K562 (cell line): ENCODE results near the gene G2E3. TPM values are rescaled to one million over a fixed set of nuclear protein-coding genes. Genes with fewer than 3 reads are reported as not detected.

ENCODE experiments used
- CHD2 ChIP-seq: IDR thresholded peaks from 2 replicates; pipeline ENCODE4 v1.6.1; 2011; ENCODE audit warnings: low read depth, low read length
- FOXK2 ChIP-seq, 2 experiments: fragments of 450-650 bp; IDR thresholded peaks in 1 of 2; conservative IDR thresholded peaks in 1 of 2; 2 replicates each; pipeline ENCODE4 v1.6.1; 2016; ENCODE audit warnings: low read depth in 2 of 2, mild to moderate bottlenecking in 1 of 2
- GABPA ChIP-seq: fragments of 200-800 bp; sonication (Bioruptor generic); conservative IDR thresholded peaks from 2 replicates; pipeline ENCODE4 v1.6.1; 2016; ENCODE audit warnings: low read depth, missing genetic modification characterization, missing compliant biosample characterization
- NFRKB ChIP-seq: fragments of 450-650 bp; IDR thresholded peaks from 2 replicates; pipeline ENCODE4 v1.6.1; 2016; ENCODE audit warnings: low read depth
- ZNF311 ChIP-seq: fragments of 250-450 bp; sonication (Bioruptor Pico); IDR thresholded peaks from 2 replicates; pipeline ENCODE4 v1.4.0; 2020; ENCODE audit warnings: mild to moderate bottlenecking, moderate library complexity
- ZNF76 ChIP-seq: fragments of 250-450 bp; sonication (Bioruptor Pico); IDR thresholded peaks from 2 replicates; pipeline ENCODE4 v1.4.0; 2020; ENCODE audit warnings: mild to moderate bottlenecking, moderate library complexity, borderline replicate concordance
- polyA plus RNA-seq, 8 experiments: library from polyadenylated mRNA; depleted of rRNA in 4 of 8; stranded (reverse) in 5 of 8; unstranded in 3 of 8; fragments of >200 nt; fragmentation: Nextera tagmentation in 2 of 8; fragmentation: Illumina TruSeq in 1 of 8; extraction: Ambion mirVana in 2 of 8; extraction: Trizol in 1 of 8; gene quantifications; 2 replicates each; pipeline versions ENCODE4 v1.2.1 to v1.2.3, GENCODE V29; 2011 to 2014; ENCODE audit warnings: inconsistent platforms in 1 of 8, missing spikeins in 1 of 8
- total RNA-seq, 7 experiments: library from RNA; depleted of rRNA in 6 of 7; stranded (reverse); fragments of >200 nt in 6 of 7; fragmentation: Illumina TruSeq in 2 of 7; extraction: Trizol in 2 of 7; gene quantifications; 2 replicates each; pipeline versions ENCODE4 v1.2.1 to v1.2.3, GENCODE V29; 2011 to 2021; ENCODE audit warnings: low replicate concordance in 1 of 7
- TF ChIP-seq, protein P1 (sequence below), 3 experiments: fragments of 200-800 bp in 1 of 3; sonication (Bioruptor generic) in 1 of 3; sonication (generic) in 1 of 3; formaldehyde crosslinking in 1 of 3; IDR thresholded peaks; 2 replicates each; pipeline versions ENCODE4 v1.6.1 to v1.8.0; 2016 to 2022; ENCODE audit warnings: mild to moderate bottlenecking in 2 of 3, missing compliant biosample characterization in 2 of 3, missing genetic modification characterization in 2 of 3, missing genetic modification reagents in 1 of 3
- TF ChIP-seq, protein P2 (sequence below), 2 experiments: fragments of 200-800 bp in 1 of 2; sonication (Bioruptor generic) in 1 of 2; sonication (generic) in 1 of 2; formaldehyde crosslinking in 1 of 2; IDR thresholded peaks in 1 of 2; conservative IDR thresholded peaks in 1 of 2; 2 replicates each; pipeline versions ENCODE4 v1.5.0 to v1.6.1; 2016 to 2020; ENCODE audit warnings: missing compliant biosample characterization in 1 of 2, missing genetic modification characterization in 1 of 2, missing genetic modification reagents in 1 of 2
- TF ChIP-seq, protein P3 (sequence below): fragments of 200-600 bp; sonication (generic); IDR thresholded peaks from one replicate; pipeline ENCODE4 v1.6.1; 2012; ENCODE audit warnings: mild to moderate bottlenecking, low read depth, low read length, inconsistent platforms

G2E3 gene
- total and polyA plus RNA-seq, 9 of the 15 experiments (the other 6 are each of a cell fraction or from before 2014, with no cell fraction given) = 9.8 to 53.5 (median 24.7) TPM

DNA sequence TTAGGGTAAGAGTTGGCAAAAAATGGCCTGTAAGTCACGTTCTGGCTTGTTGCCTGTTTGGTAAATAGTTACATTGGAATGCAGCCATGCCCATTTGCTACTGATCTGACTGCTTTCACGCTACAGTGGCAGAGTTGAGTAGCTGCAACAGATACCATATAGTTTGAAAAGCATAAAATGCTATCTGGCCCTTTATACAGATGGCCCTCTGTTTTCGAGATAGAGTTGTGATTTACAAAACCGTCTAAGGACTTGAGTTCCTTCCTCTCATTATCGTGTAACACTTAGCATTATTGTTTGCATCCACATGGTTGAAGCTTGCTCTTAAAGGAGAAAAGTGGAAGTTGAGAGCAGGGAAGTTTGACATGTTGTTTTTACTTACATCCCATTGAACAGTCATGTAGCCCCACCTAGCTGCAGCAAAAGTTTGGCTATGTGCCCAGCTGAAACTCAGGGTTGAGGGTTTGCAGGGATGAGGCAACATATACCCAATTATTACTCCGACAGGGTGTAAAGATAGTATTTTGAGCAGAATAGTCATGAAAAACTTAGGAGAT lies 51.9 kb downstream of the G2E3 start (continued):
- TF ChIP-seq NFRKB (no peak), CHD2 (no peak), FOXK2 (conservative IDR thresholded peaks at IDR 0.05 in 1 of 2, IDR thresholded peaks at IDR 0.05 in 1 of 2; ENCODE audit: low read depth in 2 of 2) (no peak), ZNF76 (no peak), GABPA (tag) (no peak), ZNF311 (CRISPR knock-in tag) (no peak)
- TF ChIP-seq, protein P1, sequence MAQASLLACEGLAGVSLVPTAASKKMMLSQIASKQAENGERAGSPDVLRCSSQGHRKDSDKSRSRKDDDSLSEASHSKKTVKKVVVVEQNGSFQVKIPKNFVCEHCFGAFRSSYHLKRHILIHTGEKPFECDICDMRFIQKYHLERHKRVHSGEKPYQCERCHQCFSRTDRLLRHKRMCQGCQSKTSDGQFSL (CRISPR knock-in tag; IDR thresholded peaks at IDR 0.05) = no peak
- TF ChIP-seq, protein P1 (tag; IDR thresholded peaks at IDR 0.05) = no peak
- TF ChIP-seq, protein P2, sequence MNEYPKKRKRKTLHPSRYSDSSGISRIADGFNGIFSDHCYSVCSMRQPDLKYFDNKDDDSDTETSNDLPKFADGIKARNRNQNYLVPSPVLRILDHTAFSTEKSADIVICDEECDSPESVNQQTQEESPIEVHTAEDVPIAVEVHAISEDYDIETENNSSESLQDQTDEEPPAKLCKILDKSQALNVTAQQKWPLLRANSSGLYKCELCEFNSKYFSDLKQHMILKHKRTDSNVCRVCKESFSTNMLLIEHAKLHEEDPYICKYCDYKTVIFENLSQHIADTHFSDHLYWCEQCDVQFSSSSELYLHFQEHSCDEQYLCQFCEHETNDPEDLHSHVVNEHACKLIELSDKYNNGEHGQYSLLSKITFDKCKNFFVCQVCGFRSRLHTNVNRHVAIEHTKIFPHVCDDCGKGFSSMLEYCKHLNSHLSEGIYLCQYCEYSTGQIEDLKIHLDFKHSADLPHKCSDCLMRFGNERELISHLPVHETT (CRISPR knock-in tag; conservative IDR thresholded peaks at IDR 0.05 in 1 of 2, IDR thresholded peaks at IDR 0.05 in 1 of 2) = no peak
- TF ChIP-seq, protein P3, sequence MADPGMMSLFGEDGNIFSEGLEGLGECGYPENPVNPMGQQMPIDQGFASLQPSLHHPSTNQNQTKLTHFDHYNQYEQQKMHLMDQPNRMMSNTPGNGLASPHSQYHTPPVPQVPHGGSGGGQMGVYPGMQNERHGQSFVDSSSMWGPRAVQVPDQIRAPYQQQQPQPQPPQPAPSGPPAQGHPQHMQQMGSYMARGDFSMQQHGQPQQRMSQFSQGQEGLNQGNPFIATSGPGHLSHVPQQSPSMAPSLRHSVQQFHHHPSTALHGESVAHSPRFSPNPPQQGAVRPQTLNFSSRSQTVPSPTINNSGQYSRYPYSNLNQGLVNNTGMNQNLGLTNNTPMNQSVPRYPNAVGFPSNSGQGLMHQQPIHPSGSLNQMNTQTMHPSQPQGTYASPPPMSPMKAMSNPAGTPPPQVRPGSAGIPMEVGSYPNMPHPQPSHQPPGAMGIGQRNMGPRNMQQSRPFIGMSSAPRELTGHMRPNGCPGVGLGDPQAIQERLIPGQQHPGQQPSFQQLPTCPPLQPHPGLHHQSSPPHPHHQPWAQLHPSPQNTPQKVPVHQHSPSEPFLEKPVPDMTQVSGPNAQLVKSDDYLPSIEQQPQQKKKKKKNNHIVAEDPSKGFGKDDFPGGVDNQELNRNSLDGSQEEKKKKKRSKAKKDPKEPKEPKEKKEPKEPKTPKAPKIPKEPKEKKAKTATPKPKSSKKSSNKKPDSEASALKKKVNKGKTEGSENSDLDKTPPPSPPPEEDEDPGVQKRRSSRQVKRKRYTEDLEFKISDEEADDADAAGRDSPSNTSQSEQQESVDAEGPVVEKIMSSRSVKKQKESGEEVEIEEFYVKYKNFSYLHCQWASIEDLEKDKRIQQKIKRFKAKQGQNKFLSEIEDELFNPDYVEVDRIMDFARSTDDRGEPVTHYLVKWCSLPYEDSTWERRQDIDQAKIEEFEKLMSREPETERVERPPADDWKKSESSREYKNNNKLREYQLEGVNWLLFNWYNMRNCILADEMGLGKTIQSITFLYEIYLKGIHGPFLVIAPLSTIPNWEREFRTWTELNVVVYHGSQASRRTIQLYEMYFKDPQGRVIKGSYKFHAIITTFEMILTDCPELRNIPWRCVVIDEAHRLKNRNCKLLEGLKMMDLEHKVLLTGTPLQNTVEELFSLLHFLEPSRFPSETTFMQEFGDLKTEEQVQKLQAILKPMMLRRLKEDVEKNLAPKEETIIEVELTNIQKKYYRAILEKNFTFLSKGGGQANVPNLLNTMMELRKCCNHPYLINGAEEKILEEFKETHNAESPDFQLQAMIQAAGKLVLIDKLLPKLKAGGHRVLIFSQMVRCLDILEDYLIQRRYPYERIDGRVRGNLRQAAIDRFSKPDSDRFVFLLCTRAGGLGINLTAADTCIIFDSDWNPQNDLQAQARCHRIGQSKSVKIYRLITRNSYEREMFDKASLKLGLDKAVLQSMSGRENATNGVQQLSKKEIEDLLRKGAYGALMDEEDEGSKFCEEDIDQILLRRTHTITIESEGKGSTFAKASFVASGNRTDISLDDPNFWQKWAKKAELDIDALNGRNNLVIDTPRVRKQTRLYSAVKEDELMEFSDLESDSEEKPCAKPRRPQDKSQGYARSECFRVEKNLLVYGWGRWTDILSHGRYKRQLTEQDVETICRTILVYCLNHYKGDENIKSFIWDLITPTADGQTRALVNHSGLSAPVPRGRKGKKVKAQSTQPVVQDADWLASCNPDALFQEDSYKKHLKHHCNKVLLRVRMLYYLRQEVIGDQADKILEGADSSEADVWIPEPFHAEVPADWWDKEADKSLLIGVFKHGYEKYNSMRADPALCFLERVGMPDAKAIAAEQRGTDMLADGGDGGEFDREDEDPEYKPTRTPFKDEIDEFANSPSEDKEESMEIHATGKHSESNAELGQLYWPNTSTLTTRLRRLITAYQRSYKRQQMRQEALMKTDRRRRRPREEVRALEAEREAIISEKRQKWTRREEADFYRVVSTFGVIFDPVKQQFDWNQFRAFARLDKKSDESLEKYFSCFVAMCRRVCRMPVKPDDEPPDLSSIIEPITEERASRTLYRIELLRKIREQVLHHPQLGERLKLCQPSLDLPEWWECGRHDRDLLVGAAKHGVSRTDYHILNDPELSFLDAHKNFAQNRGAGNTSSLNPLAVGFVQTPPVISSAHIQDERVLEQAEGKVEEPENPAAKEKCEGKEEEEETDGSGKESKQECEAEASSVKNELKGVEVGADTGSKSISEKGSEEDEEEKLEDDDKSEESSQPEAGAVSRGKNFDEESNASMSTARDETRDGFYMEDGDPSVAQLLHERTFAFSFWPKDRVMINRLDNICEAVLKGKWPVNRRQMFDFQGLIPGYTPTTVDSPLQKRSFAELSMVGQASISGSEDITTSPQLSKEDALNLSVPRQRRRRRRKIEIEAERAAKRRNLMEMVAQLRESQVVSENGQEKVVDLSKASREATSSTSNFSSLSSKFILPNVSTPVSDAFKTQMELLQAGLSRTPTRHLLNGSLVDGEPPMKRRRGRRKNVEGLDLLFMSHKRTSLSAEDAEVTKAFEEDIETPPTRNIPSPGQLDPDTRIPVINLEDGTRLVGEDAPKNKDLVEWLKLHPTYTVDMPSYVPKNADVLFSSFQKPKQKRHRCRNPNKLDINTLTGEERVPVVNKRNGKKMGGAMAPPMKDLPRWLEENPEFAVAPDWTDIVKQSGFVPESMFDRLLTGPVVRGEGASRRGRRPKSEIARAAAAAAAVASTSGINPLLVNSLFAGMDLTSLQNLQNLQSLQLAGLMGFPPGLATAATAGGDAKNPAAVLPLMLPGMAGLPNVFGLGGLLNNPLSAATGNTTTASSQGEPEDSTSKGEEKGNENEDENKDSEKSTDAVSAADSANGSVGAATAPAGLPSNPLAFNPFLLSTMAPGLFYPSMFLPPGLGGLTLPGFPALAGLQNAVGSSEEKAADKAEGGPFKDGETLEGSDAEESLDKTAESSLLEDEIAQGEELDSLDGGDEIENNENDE = no peak
